GM12872 (cell line): Measurements from ENCODE around the gene PACSIN2.

Experiments
- TF ChIP-seq, protein P1 (sequence below): IDR thresholded peaks from 3 replicates; pipeline ENCODE4 v1.5.1; 2011; ENCODE audit warnings: low read depth, mild to moderate bottlenecking, low read length, moderate library complexity; ENCODE audit not compliant: insufficient read depth

The PACSIN2 gene

DNA sequence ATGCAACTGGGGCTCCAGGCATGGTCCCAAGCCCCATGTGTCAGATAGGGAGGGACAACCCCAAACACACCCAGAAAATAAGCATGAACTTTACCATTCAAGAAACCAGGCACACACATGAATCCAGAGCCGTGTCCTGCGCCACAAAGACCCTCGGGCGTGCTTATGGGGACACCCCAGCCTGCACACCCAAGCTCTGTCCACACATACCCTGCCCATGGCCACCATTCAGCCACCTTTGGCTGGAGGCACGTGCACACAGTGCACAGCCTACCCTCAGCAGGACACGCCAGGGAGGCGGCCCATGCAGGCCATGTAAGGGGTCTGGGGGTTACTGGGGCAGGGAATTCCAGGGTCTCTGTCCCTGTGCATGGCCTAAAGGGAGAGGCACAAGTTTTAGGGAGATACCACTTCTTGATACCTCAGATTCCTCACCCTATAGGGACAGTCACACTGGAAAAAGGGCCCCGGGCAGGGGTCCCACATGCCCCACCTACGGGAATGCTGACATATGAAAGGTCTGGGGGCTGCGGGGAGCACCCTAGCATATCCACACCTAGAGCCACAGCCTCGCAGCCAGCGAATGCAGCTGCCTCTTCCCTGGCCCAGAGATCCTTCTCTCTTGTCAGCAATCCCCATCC is 20.6 kb downstream of the PACSIN2 start:
- TF ChIP-seq, protein P1, sequence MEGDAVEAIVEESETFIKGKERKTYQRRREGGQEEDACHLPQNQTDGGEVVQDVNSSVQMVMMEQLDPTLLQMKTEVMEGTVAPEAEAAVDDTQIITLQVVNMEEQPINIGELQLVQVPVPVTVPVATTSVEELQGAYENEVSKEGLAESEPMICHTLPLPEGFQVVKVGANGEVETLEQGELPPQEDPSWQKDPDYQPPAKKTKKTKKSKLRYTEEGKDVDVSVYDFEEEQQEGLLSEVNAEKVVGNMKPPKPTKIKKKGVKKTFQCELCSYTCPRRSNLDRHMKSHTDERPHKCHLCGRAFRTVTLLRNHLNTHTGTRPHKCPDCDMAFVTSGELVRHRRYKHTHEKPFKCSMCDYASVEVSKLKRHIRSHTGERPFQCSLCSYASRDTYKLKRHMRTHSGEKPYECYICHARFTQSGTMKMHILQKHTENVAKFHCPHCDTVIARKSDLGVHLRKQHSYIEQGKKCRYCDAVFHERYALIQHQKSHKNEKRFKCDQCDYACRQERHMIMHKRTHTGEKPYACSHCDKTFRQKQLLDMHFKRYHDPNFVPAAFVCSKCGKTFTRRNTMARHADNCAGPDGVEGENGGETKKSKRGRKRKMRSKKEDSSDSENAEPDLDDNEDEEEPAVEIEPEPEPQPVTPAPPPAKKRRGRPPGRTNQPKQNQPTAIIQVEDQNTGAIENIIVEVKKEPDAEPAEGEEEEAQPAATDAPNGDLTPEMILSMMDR: no peak

DNA sequence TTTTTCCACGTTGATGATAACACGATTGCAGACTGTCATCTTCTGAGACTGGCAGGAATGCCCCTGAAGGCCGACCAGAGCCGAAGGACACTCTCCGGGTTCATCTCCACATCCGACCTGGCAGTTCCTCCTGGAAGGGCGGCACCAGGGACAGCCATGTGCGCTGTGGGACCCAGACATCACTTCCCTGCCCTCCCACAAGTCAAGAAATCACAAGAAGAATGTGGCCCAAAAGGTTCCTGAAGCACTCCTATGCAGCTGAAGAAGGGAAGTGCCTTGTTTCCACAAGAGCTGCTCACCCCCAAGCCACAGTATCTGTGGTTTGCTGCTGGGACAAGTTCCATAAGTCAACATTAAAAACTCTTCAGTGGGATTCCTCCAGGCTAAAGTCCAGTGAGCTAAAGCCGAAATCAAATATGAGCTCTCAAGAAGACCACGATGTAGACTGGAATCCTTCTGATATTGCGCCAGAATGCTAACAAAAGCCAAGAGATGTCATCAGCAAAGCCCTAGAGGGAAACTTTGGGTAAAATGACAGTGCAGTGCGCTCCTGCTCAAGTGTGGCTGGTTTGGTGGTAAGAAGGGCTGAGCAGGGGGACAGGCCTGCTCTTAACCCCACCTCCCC is 21.2 kb downstream of the PACSIN2 start:
- TF ChIP-seq, protein P1: no peak

DNA sequence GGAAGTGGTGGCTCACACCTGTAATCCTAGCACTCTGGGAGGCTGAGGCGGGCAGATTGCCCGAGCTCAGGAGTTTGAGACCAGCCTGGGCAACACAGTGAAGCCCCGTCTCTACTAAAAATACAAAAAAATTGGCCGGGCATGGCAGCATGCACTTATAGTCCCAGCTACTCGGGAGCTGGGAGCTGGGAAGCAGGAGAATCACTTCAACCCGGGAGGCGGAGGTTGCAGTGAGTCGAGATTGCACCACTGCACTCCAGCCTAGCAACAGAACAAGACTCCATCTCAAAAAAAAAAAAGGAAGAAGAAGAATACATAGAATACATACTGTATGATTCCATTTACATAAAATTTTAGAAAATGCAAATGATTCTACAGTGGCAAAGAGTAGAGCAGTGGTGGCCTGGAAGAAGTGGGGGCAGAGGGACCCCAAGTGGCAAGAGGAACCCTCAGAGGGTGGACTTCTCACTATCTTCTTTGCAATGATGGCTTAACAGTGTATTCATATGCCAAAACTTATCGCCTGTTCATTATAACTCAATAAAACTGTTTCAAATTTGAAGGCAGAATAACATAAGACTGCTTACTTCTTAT is 22.0 kb downstream of the PACSIN2 start:
- TF ChIP-seq, protein P1: no peak

DNA sequence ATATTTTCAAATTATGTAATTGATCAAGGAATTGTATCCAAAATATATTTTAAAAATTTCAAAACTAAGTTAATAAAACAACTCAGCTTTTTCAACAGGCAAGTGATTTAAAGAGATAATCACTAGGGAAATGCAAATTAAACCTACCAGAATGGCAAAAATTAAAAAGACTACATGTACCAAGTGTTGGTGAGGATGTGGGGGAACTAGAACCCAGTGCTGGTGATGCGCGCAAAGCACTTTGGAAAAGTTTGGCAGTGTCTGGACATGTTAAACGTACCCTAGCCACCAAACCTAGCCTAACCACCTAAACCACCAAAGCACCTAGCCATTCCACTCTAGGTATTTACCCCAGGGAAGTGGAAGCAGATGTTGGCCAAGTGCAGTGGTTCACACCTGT is 22.9 kb downstream of the PACSIN2 start:
- TF ChIP-seq, protein P1: no peak

DNA sequence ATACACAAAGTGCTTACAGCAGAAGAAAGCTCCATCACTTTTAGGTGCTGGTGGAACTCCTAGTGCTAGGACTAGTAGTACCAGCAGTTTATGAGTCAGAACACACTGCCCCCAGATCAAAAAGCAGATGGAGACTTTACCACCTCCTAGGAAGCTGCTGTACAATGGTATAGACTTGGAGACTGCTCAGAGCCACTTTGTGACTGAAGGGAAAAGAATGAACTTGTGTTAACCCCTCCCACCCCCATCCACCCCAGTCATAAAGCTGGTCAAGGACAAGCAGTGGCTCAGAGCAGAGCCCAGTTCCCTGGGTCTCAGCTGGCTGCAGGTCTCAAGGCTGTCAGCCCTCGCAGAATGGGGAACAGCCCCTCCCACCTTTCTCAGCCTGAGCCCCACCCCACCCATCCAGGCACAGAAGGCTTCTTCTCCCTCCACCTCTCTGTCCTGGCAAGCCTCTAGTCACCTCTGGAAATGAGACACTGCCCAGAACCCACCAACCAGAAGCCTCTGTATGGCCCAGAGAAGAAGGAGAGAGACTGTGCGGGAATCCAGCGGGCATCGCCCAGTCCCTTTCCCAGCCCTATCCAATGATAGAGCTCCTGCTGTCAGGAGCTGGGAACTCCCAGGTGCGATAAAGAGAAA is 23.8 kb downstream of the PACSIN2 start:
- TF ChIP-seq, protein P1: no peak

DNA sequence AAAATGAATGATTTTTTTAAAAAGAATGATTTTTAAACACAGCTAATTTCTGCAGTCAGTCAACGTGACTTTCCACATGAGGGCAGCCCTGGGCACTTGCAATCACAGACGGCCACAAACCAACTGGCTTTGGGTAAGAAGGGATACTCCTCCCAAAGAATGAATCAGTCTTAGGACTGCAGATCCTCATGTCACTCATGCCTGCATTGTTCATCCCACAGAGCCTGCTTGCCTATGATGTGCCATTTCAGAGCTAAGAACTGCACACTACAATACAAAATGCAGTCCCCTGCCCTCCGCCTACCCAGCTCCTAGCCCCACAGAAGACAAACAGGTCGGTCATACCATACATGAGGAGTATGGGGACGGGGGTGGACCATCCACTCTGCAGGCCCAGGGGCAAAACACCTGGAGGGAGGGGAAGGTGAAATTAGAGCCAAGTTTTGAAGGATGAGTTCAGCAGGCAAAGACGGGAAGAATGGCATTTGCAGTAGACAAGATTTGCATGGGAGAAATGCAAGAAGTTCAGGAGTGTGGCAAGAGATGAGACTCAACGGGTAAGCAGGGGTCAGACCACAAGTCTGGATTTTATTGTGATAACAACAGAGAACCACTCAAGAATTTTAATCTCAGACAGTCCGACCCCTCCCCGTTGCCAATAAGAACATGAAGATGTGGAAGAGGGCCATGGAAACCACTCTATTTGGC is 24.7 kb downstream of the PACSIN2 start:
- TF ChIP-seq, protein P1: no peak

DNA sequence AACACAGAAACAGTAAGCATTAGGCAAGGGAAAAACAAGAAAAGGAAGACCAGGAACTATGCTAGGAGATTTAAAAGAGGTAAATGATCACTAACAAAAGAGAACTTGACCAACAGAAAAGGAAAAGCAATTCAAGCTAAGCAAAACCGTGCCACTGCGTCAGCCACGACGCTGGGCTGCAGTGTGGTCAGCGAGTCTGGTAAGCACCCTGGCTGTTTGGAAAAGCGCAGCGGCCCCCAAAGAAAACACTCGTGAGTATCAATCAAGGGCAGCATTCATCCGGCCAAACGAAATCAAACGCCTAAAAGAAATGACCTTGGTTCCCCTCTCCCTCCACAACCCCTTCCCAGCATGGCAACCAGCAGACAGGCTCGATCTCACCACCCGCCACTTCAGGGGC is 28.8 kb downstream of the PACSIN2 start:
- TF ChIP-seq, protein P1: no peak
